Gastroesophageal sphincter (tissue), 4 donors: Measurements from ENCODE around the gene CPNE5. TPM values are rescaled to one million over a fixed set of nuclear protein-coding genes. Genes with fewer than 3 reads are reported as not detected.
"Not testable (repeated sequence)": the region's sequence is repeated elsewhere in the genome, so short reads cannot be mapped to it uniquely, and the experiment has no call there.

Experiments
- ATAC-seq: fragments of 150-250 bp; one replicate; pipeline ENCODE4 v1.9.1; 2016; ENCODE audit warnings: mild to moderate bottlenecking, moderate library complexity
- H3K27ac ChIP-seq, 4 donors: fragments of 200-600 bp; sonication (generic) in 3 of 4; 1 replicate in 3 of 4; 2 replicates in 1 of 4; pipeline ENCODE4 v1.5.1; 2016 to 2019
- H3K27me3 ChIP-seq: fragments of 200-600 bp; sonication (generic); one replicate; pipeline ENCODE4 v1.5.1; 2019
- H3K36me3 ChIP-seq, 2 donors: fragments of 200-600 bp; sonication (generic); one replicate each; pipeline ENCODE4 v1.5.1; 2019; ENCODE audit warnings: control low read depth in 1 of 2
- H3K4me1 ChIP-seq, 3 donors: fragments of 200-600 bp; sonication (generic); 1 replicate in 2 of 3; 2 replicates in 1 of 3; pipeline ENCODE4 v1.5.1; 2016 to 2019; ENCODE audit warnings: control low read depth in 2 of 3
- H3K4me3 ChIP-seq, 2 donors: fragments of 200-600 bp; sonication (generic); one replicate each; pipeline ENCODE4 v1.5.1; 2019; ENCODE audit warnings: mild to moderate bottlenecking in 1 of 2, moderate library complexity in 1 of 2
- H3K9me3 ChIP-seq, 3 donors: fragments of 200-600 bp; sonication (generic); one replicate each; pipeline ENCODE4 v1.5.1; 2017 to 2019; ENCODE audit warnings: control low read depth in 2 of 3
- CTCF ChIP-seq, 4 experiments: fragments of 200-600 bp in 2 of 4; fragments of 450-650 bp in 2 of 4; sonication (generic) in 1 of 4; IDR thresholded peaks; one replicate each; pipeline ENCODE4 v1.5.1; 2017 to 2019; ENCODE audit warnings: antibody characterized with exemption in 4 of 4, mild to moderate bottlenecking in 2 of 4, moderate library complexity in 2 of 4
- EP300 ChIP-seq: sonication (generic); formaldehyde crosslinking; IDR thresholded peaks from one replicate; pipeline ENCODE4 v1.6.1; 2017; ENCODE audit warnings: antibody characterized with exemption, mild to moderate bottlenecking
- POLR2A ChIP-seq, 2 donors: fragments of 450-650 bp; IDR thresholded peaks; one replicate each; pipeline ENCODE4 v1.6.1; 2017; ENCODE audit warnings: antibody characterized with exemption in 2 of 2, mild to moderate bottlenecking in 2 of 2, moderate library complexity in 1 of 2
- POLR2AphosphoS5 ChIP-seq: sonication (generic); formaldehyde crosslinking; IDR thresholded peaks from one replicate; pipeline ENCODE4 v1.6.1; 2017; ENCODE audit warnings: antibody characterized with exemption
- whole genome bisulfite sequencing, 2 donors: methylation state at CpG; one replicate each; pipeline ENCODE4 v1.1.5; 2018; ENCODE audit warnings: low coverage in 1 of 2; 5-methylcytosine and 5-hydroxymethylcytosine counted together
- total RNA-seq, 4 donors: library from RNA; depleted of rRNA; stranded (reverse); fragments of >200 nt; gene quantifications; one replicate each; pipeline ENCODE4 v1.1.0, GENCODE V29; 2016

Gene CPNE5
- total RNA-seq, 4 donors from 2014 or later: 0.42 to 2.3 (median 1.5) TPM

GRCh38 chr6:36817847-36818246 lies 21.4 kb downstream of the CPNE5 start:
- WGBS, 2 donors: 93 to 100% methylated on average over 2 to 3 of the region's 3 CpGs
- TF ChIP-seq POLR2A (IDR thresholded peaks at IDR 0.05) (no peak), POLR2AphosphoS5 (no peak), EP300 (no peak), CTCF (IDR thresholded peaks at IDR 0.05) (no peak)
- Histone ChIP-seq H3K9me3 (no peaks in the 10 kb centered on the region), H3K4me1 (no peaks in the 10 kb centered on the region), H3K4me3 (no peak overlapping the region), H3K27me3 (no peaks in the 10 kb centered on the region), H3K27ac (no peak overlapping the region), H3K36me3 (no peaks in the 10 kb centered on the region)
- ATAC-seq: no peak

- 80 to 96% methylated on average over 4 to 7 of the region's 9 CpGs for WGBS, 2 donors
- no peaks in the 10 kb centered on the region for H3K36me3 ChIP-seq
- H3K27ac ChIP-seq: no peak overlapping the region
- TF ChIP-seq EP300 (no peak), POLR2A (IDR thresholded peaks at IDR 0.05) (no peak), POLR2AphosphoS5 (no peak), CTCF (IDR thresholded peaks at IDR 0.05) (no peak)
- H3K27me3 ChIP-seq: no peaks in the 10 kb centered on the region
- no peak for ATAC-seq
- H3K4me1 ChIP-seq: no peaks in the 10 kb centered on the region
- no peaks in the 10 kb centered on the region for H3K9me3 ChIP-seq
- H3K4me3 ChIP-seq: no peak overlapping the region
Observed at GRCh38 chr6:36817176-36817817, 21.9 kb downstream of the CPNE5 start.

- H3K4me3 ChIP-seq: no peak overlapping the region
- no peaks in the 10 kb centered on the region for H3K27me3 ChIP-seq
- H3K36me3 ChIP-seq: no peaks in the 10 kb centered on the region
- no peak for ATAC-seq
- no peak for TF ChIP-seq CTCF (IDR thresholded peaks at IDR 0.05)
- TF ChIP-seq POLR2A (IDR thresholded peaks at IDR 0.05): no peak
- TF ChIP-seq EP300: no peak
- TF ChIP-seq POLR2AphosphoS5: no peak
- WGBS, 2 donors: 62 to 71% methylated on average over 5 to 6 of the region's 7 CpGs
- H3K27ac ChIP-seq: no peak overlapping the region
- H3K4me1 ChIP-seq: no peaks in the 10 kb centered on the region
- no peaks in the 10 kb centered on the region for H3K9me3 ChIP-seq
Observed at GRCh38 chr6:36815962-36816735, 23.1 kb downstream of the CPNE5 start.

- Histone ChIP-seq H3K27me3 (no peaks in the 10 kb centered on the region), H3K27ac (no peak overlapping the region), H3K4me1 (no peaks in the 10 kb centered on the region), H3K4me3 (no peak overlapping the region), H3K9me3 (no peaks in the 10 kb centered on the region), H3K36me3 (no peaks in the 10 kb centered on the region)
- TF ChIP-seq POLR2AphosphoS5 (no peak), POLR2A (IDR thresholded peaks at IDR 0.05) (no peak), CTCF (IDR thresholded peaks at IDR 0.05) (no peak), EP300 (no peak)
- ATAC-seq: no peak
- WGBS, 2 donors: 79 to 86% methylated on average over 5 to 6 of the region's 7 CpGs
Observed at GRCh38 chr6:36814249-36814648, 25.0 kb downstream of the CPNE5 start.

GRCh38 chr6:36813526-36813925 lies 25.7 kb downstream of the CPNE5 start:
- Histone ChIP-seq H3K27me3 (no peaks in the 10 kb centered on the region), H3K27ac (no peak overlapping the region), H3K9me3 (no peaks in the 10 kb centered on the region), H3K4me1 (no peaks in the 10 kb centered on the region), H3K4me3 (no peak overlapping the region), H3K36me3 (no peaks in the 10 kb centered on the region)
- 0 to 67% methylated on average over 1 to 3 of the region's 3 CpGs for WGBS, 2 donors
- no peak for ATAC-seq
- TF ChIP-seq POLR2A (IDR thresholded peaks at IDR 0.05): no peak
- no peak for TF ChIP-seq CTCF (IDR thresholded peaks at IDR 0.05)
- TF ChIP-seq EP300: no peak
- no peak for TF ChIP-seq POLR2AphosphoS5

GRCh38 chr6:36813047-36813446 lies 26.2 kb downstream of the CPNE5 start:
- not testable (repeated sequence) for H3K27me3 ChIP-seq, ATAC-seq, H3K27ac ChIP-seq, H3K9me3 ChIP-seq, H3K36me3 ChIP-seq, H3K4me3 ChIP-seq, H3K4me1 ChIP-seq
- WGBS, 2 donors: 93 to 100% methylated on average over 2 of the region's 3 CpGs
